Measurements from ENCODE around the gene TECTA. TPM values are rescaled to one million over a fixed set of nuclear protein-coding genes. Genes with fewer than 3 reads are reported as not detected.

The TECTA gene
- polyA plus RNA-seq, 1 of the 3 experiments (the other 2 are of a cell fraction) = 0.58 TPM

- no peaks in the 10 kb centered on the region for H3K79me2 ChIP-seq (ENCODE audit: insufficient read depth)
- peaks cover 61 to 82% of the 10 kb centered on the region in 2 experiments for H3K36me3 ChIP-seq (replicated peaks in 1 of 2; ENCODE audit: control insufficient read depth in 1 of 2, insufficient read depth in 2 of 2, low read length in 1 of 2)
- peaks cover 0 to 6% of the 10 kb centered on the region in 2 experiments; a peak in 2 of 4 replicates for H3K4me1 ChIP-seq (ENCODE audit: control insufficient read depth in 1 of 2, insufficient read depth in 2 of 2, low read depth in 1 of 2, low read length in 1 of 2)
- H3K9me2 ChIP-seq = no peaks in the 10 kb centered on the region
- WGBS (ENCODE audit: low lambda C conversion rate) = 97% methylated on average over 2 of the region's 2 CpGs
- no peaks in the 10 kb centered on the region for H4K20me1 ChIP-seq (ENCODE audit: insufficient read depth)
- no peak overlapping the region for H3K4me3 ChIP-seq (ENCODE audit: low read depth in 2 of 2, low read length in 1 of 2)
- CTCF ChIA-PET = interaction anchor here (1.2 to 1.8 kb wide), 3 partner anchors 9 to 15 kb away, joined by 4 to 8 read pairs (median 4); no protein-coding TSS in a partner anchor
- peaks cover 3% of the 10 kb centered on the region for H3F3A ChIP-seq (replicated peaks; ENCODE audit: insufficient read depth)
- no peak for TF ChIP-seq FOSL2 (IDR thresholded peaks at IDR 0.05; ENCODE audit: borderline replicate concordance, low read depth)
- peak; percentile 44; the same call in 1 of the 2 replicates for TF ChIP-seq CTCF (IDR thresholded peaks at IDR 0.05)
- no peak for TF ChIP-seq SMC3 (IDR thresholded peaks at IDR 0.05; ENCODE audit: low read depth, low read length)
- no peak overlapping the region for H3K27ac ChIP-seq (ENCODE audit: low read depth in 2 of 2, low read length in 1 of 2)
- no peak overlapping the region for H2AFZ ChIP-seq (ENCODE audit: low read depth)
- no peak overlapping the region for H3K9ac ChIP-seq
- H3K27me3 ChIP-seq (ENCODE audit: insufficient read depth) = no peaks in the 10 kb centered on the region
- H3K9me3 ChIP-seq = no peaks in the 10 kb centered on the region
- POLR2A ChIA-PET = no interaction called here
- DNase-seq = no peak
- H3K4me2 ChIP-seq = no peak overlapping the region
These were observed 37.3 kb upstream of the TECTA start for GRCh38 chr11:121063728-121064127.

- Histone ChIP-seq H3F3A (replicated peaks; ENCODE audit: insufficient read depth) (peaks cover 3% of the 10 kb centered on the region), H3K4me3 (ENCODE audit: low read depth in 2 of 2, low read length in 1 of 2) (no peak overlapping the region), H3K9ac (no peak overlapping the region), H2AFZ (ENCODE audit: low read depth) (no peak overlapping the region), H3K9me3 (no peaks in the 10 kb centered on the region), H4K20me1 (ENCODE audit: insufficient read depth) (no peaks in the 10 kb centered on the region), H3K27ac (ENCODE audit: low read depth in 2 of 2, low read length in 1 of 2) (no peak overlapping the region; a peak in 1 of 4 replicates), H3K4me1 (ENCODE audit: control insufficient read depth in 1 of 2, insufficient read depth in 2 of 2, low read depth in 1 of 2, low read length in 1 of 2) (peaks cover 0 to 6% of the 10 kb centered on the region in 2 experiments; a peak in 2 of 4 replicates), H3K9me2 (no peaks in the 10 kb centered on the region), H3K27me3 (ENCODE audit: insufficient read depth) (no peaks in the 10 kb centered on the region), H3K79me2 (ENCODE audit: insufficient read depth) (no peaks in the 10 kb centered on the region), H3K4me2 (no peak overlapping the region), H3K36me3 (replicated peaks in 1 of 2; ENCODE audit: control insufficient read depth in 1 of 2, insufficient read depth in 2 of 2, low read length in 1 of 2) (peaks cover 54 to 61% of the 10 kb centered on the region in 2 experiments)
- no peak for DNase-seq
- CTCF ChIA-PET = interaction anchor here (1.1 to 1.9 kb wide), 5 partner anchors 10 to 44 kb away, joined by 3 to 5 read pairs (median 4); no protein-coding TSS in a partner anchor
- WGBS (ENCODE audit: low lambda C conversion rate) = 93% methylated on average over 3 of the region's 3 CpGs
- POLR2A ChIA-PET = no interaction called here
- TF ChIP-seq TEAD4 (IDR thresholded peaks at IDR 0.05; ENCODE audit: borderline replicate concordance, insufficient read depth) = no peak
- TF ChIP-seq MEF2A (IDR thresholded peaks at IDR 0.05; ENCODE audit: borderline replicate concordance, low read depth) = no peak
- no peak for TF ChIP-seq EZH2phosphoT487 (IDR thresholded peaks at IDR 0.05; ENCODE audit: borderline replicate concordance, low read depth)
- TF ChIP-seq MAX (IDR thresholded peaks at IDR 0.05; ENCODE audit: low read depth) = no peak
- no peak for TF ChIP-seq RCOR1 (IDR thresholded peaks at IDR 0.05; ENCODE audit: low read length)
- no peak for TF ChIP-seq MXI1 (IDR thresholded peaks at IDR 0.05; ENCODE audit: low read depth, low read length)
- no peak for TF ChIP-seq EP300 (IDR thresholded peaks at IDR 0.05; ENCODE audit: borderline replicate concordance in 1 of 2, low read depth in 1 of 2, low read length in 1 of 2)
- no peak for TF ChIP-seq GABPA (IDR thresholded peaks at IDR 0.05; ENCODE audit: low read depth)
- no peak for TF ChIP-seq NFIC (IDR thresholded peaks at IDR 0.05; ENCODE audit: borderline replicate concordance)
- no peak for TF ChIP-seq ZBTB33 (IDR thresholded peaks at IDR 0.05; ENCODE audit: borderline replicate concordance, low read depth)
- no peak for TF ChIP-seq NRF1 (IDR thresholded peaks at IDR 0.05; ENCODE audit: low read depth, low read length)
- TF ChIP-seq REST (IDR thresholded peaks at IDR 0.05; ENCODE audit: low read depth, low read length) = no peak
- TF ChIP-seq IRF3 (IDR thresholded peaks at IDR 0.05; ENCODE audit: low read depth, low read length) = no peak
- no peak for TF ChIP-seq SIN3A (IDR thresholded peaks at IDR 0.05; ENCODE audit: borderline replicate concordance, low read depth, low read length)
- TF ChIP-seq JUND (IDR thresholded peaks at IDR 0.05) = no peak
These were observed 34.4 kb upstream of the TECTA start for GRCh38 chr11:121066623-121067022.
